Stimulated activated CD4-positive, alpha-beta T cell treated with anti-CD3 and anti-CD28 coated beads, TNF-alpha, amount 100 ng/mL, for 4 hours (primary cell): ENCODE results near the gene SETDB1.
A peak's percentile ranks its signal among the peaks of the same experiment; 100 is the strongest.

Experiments used
- DNase-seq, 3 experiments: peaks; one replicate each; pipeline ENCODE4 v3.0.0-alpha.2; 2020; ENCODE audit warnings: low read depth in 3 of 3

Gene SETDB1

DNA sequence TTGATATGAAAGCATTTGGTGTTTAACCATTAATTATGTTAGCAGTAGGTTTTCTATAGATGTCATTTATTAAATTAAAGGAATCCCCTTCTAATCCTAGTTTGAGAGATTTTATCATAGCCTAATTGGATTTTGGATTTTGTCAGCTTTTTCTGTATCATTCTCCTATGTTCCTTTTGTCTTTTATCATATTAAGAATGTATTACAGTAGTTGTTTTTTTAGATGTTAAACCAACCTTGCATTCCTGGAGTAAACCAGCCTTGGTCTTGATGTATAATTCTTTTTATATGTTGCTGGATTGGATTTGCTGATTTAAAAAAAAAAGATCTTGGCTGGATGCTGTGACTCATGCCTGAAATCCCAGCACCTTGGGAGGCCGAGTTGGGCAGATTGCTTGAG lies 5.6 kb downstream of the SETDB1 start:
- no peak for DNase-seq

GRCh38 chr1:150944856-150945255 lies 18.7 kb downstream of the SETDB1 start:
- no peak for DNase-seq

DNA sequence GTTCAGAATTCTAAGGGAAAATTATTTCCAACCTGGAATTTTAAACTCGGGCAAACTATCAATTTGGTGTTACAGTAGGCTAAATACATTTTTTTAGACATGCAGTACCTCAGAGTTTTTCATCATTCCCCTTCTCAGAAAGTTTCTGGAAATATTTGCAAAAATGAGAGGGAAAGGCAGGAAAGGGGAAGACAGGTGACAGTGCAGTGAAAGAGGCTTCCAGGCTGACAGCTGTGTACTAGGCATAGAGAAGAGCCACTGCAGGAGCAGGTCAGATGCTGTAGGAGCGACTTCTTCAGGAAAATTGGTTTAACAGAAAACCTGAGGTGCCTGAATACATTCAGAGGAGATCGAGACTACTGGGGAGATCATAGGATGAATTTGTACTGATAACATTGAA lies 28.5 kb downstream of the SETDB1 start:
- DNase-seq: no peak

DNA sequence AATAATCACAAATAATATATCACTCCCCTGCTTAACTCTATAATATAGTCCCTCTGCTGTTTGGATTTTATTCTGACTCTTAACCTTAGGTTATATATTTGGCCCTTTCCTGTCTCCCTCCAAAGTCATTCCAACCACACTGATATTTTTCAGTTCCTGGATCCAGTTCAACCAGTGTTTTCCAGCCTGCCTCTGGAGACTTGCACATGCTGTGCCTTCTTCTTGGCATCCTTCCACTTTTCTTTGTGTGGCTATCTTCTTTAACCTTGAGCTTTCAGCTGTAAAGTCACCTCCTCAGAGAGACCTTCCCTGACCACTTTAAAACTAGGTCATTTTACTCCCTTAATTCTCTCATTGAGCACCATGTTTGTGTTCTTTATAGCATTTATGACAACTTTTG lies 29.1 kb downstream of the SETDB1 start:
- DNase-seq: no peak

- DNase-seq: no peak
These were observed 31.5 kb downstream of the SETDB1 start for GRCh38 chr1:150957666-150958065.

DNA sequence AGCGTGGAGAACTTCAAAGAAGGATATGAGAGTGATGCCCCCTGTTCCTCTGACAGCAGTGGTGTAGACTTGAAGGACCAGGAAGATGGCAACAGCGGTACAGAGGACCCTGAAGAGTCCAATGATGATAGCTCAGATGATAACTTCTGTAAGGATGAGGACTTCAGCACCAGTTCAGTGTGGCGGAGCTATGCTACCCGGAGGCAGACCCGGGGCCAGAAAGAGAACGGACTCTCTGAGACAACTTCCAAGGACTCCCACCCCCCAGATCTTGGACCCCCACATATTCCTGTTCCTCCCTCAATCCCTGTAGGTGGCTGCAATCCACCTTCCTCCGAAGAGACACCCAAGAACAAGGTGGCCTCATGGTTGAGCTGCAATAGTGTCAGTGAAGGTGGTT lies 34.5 kb downstream of the SETDB1 start:
- no peak for DNase-seq

- DNase-seq: no peak
These were observed 35.6 kb downstream of the SETDB1 start for GRCh38 chr1:150961756-150962155.

- DNase-seq: no peak
These were observed 37.4 kb downstream of the SETDB1 start for GRCh38 chr1:150963321-150964163.

GRCh38 chr1:150964164-150964489 lies 38.0 kb downstream of the SETDB1 start:
- no peak for DNase-seq

GRCh38 chr1:150965605-150966004 lies 39.4 kb downstream of the SETDB1 start:
- no peak for DNase-seq

GRCh38 chr1:150966011-150966410 lies 39.8 kb downstream of the SETDB1 start:
- DNase-seq: no peak

- no peak for DNase-seq
These were observed 41.8 kb downstream of the SETDB1 start for GRCh38 chr1:150967936-150968335.

- DNase-seq: no peak
These were observed 42.3 kb downstream of the SETDB1 start for GRCh38 chr1:150968491-150968890.

- DNase-seq: no peak
These were observed 43.5 kb downstream of the SETDB1 start for GRCh38 chr1:150969626-150970025.

- DNase-seq: no peak
These were observed 44.8 kb downstream of the SETDB1 start for GRCh38 chr1:150970808-150971582.

- DNase-seq: no peak
These were observed 45.6 kb downstream of the SETDB1 start for GRCh38 chr1:150971583-150972416.

GRCh38 chr1:150972417-150972940 lies 46.3 kb downstream of the SETDB1 start:
- DNase-seq: no peak

DNA sequence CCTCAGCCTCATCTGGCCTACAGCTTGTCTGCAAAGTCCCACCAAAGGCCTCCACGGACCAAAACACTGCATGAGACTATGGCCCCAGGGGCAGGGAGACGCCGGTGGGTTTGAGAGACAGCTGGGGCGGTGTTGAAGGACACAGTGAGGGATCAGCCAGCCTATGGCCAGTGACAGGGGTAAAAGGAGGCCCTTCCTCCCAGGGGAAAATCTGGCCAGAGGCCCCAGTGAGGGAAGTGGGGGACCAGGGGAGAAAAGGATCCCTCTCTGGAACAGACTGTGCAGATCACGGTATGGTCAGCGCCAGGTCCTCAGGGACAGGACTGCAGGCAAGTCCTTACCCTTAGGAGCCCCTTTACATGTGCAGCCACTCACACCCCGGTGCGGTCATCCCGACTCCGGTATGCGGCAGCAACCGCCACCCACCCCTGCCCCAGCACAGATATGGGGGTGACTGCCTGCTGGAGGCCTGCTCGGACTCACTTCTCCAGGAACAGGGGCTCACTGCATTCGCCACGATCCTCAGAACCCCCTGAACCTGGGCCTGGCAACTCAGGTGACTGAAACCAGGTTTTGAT lies 47.2 kb downstream of the SETDB1 start:
- DNase-seq: no peak

DNA sequence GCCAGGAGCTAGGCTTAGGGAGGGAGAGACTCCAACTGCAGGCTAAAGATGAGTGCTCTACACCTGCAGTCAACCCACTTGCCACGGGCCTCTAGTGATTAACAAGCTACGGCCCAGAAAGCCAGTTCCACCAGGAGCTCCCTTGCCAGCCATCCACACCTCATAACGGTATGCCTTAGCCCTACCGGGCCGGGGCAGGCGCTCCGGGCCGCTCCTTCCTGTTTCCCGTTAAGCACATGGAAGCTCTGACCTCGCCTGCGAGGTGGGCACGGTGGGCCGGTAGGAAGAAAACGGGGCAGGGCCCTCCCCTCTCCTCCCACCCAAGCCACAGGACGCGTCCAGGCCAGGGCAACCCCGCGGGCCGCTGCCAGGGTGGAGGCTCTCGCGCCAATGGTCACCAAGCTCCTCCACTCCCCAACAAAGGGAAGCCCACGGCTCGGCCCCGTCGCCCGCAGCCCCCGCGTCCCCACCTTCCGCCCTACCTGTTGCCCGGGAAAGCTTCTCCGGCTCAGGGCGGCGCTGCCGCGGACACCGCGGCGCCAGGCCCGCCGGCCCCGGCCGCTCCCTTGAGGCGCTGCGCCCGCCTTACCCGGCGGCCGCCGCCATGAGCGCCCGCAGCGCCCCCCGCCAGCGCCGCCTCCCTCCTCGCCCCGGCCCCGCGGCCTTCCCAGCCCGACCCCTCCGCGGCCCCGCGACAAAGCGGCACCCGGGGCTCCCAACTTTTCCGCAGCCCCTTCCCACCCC lies 47.8 kb downstream of the SETDB1 start:
- peak in 2 of 3 experiments; percentile 9 to 29 for DNase-seq

DNA sequence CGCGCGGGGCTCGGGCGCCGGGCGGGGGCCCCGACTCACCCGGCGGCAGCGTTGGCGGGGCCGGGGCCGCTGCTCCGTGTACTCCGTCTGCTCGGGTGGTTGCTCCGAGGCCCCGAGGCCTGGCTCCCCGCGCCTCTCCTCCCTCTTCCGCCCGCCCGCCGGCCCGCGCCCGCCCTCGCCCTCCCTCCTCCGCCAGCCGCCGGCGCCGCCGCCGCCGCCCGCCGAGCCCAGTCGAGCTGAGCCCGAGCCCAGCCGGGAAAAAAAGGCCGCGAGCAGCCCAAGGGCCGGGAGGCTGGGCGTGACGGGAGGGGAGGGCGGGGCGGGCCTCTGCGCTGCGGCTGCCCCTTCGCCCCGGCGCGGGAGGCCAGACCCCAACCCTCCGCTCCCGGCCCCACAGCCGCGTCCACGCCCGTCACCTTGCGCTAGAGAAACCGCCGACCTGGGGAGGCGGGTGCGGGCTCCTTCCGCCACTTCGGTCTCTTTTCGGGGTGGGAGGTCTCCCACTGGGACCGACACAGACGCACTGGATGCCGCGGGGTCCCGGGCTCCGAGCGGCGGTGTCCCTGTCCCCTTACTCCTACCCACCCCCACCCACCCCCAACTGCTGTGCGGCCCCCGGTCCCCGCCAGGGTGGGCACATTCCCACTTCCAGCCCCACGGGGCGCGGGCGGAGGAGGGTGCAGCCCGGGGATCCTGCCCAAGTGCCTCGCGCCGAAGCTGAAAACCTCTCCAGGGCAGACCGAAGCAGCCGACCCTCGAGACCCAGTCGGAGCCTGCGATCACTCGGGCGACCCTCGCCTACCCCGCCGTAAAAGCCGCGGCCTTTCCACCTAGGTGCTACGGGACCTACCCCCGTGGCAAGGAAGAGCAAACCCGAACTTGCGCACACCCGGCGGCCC lies 48.7 kb downstream of the SETDB1 start, which contains the start of gene CERS2:
TSS of gene CERS2 (minus strand) at position 256 of the 899 bp plus-strand sequence. CDS start 5,745 bp downstream, outside the sequence.
- DNase-seq: peak; percentile 55 to 62 (median 60)
